Dermis microvascular lymphatic vessel endothelial cell (primary cell): Measurements from ENCODE around the gene AMBN. TPM values are rescaled to one million over a fixed set of nuclear protein-coding genes. Genes with fewer than 3 reads are reported as not detected.

Experiments
- DNase-seq, 2 donors: peaks; one replicate each; pipeline versions ENCODE4 v3.0.0 to v3.0.0-alpha.2; 2010; ENCODE audit warnings: low read depth in 2 of 2
- total RNA-seq: library from RNA; depleted of rRNA; stranded (reverse); fragments of >200 nt; gene quantifications from 2 replicates; pipeline ENCODE4 v1.2.1, GENCODE V29; 2014

Gene AMBN, protein sequence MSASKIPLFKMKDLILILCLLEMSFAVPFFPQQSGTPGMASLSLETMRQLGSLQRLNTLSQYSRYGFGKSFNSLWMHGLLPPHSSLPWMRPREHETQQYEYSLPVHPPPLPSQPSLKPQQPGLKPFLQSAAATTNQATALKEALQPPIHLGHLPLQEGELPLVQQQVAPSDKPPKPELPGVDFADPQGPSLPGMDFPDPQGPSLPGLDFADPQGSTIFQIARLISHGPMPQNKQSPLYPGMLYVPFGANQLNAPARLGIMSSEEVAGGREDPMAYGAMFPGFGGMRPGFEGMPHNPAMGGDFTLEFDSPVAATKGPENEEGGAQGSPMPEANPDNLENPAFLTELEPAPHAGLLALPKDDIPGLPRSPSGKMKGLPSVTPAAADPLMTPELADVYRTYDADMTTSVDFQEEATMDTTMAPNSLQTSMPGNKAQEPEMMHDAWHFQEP
- total RNA-seq, result not detected in 2 replicates

DNA sequence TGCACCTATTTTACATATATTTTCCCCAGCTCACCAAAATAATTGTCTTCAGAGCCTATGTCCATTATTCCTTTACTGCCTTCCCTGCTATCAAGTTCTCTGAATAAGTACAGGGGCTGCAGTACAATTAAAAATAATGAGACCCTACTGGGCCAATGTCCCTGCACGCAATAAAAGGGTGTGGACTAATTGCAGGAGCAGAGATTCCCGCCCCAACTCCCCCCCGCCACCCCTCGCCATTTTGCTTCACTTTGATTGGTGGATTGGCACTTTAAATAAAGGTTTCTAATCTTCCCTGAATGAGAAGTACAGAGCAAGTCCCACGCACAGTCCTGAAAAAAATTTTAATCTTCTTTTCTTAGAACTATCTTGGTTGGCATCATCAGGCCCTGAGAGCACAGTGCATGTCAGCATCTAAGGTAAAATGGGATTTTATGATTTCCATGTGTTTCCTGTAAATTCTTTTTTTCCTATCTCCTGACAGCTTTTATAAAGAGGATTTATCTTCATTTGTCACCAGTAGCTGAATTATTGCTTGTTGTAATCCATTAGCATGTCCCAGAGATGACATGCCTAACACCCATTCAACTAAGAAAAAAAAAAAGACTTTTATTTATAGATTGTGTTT, at the start of gene AMBN:
Gene AMBN, plus strand, starts transcription at position 302 of the 628 bp plus-strand sequence. Its CDS starts 103 bp downstream, at position 405.
- no peak for DNase-seq

DNA sequence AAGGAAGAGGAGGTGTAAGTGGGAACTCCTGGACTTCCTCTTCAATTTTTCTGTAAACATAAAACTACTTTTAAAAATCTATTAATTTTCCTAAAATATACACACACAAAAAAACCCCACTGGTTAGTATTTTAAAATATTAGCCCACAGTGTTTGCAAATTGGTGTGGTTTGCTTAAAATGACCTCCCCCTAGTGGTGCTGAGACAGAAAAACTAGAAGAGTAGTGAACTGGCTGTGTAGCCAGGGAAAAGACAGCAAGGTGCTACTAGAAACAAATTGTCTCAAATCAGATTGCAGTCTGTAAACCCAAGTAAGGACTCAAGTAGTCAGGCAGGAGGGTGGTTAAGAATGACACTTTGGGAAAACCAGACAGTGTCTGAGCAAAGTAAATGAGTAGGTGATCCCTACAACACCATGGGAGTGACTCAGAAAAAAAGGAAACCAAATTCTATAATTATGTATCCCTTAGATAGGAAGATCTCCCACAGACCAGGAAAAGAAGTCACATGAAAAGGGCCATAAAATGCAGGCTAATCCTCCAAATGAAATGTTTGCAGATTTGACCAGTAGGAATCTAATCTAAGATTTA, 47.7 kb upstream of the AMBN start:
- DNase-seq, result peak in 1 of 2 donors; percentile 11

DNA sequence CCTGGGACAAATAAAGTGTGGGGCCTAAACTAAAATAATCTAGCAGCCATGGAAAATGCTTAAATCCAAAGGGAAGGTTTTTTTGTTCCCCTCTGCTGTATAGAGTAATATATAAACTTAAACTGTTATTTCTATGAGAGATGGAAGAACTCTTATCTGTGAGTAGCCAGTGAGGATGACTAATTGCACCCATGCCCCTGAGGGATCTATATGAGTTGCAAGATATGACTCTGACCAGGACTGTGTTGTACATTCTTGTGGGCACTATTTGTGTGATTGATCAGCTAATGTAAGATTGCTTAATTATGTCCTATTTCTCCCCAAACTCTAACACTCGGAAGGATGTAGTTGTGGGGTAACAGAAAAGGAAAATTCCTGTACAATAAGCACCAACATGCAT, 35.2 kb upstream of the AMBN start:
- DNase-seq, result no peak

GRCh38 chr4:70559211-70559830, 32.7 kb upstream of the AMBN start:
- DNase-seq, result peak; percentile 9 to 38

GRCh38 chr4:70559924-70560323, 32.1 kb upstream of the AMBN start:
- DNase-seq, result no peak

- no peak for DNase-seq
Observed at GRCh38 chr4:70564033-70564432, 28.0 kb upstream of the AMBN start.

DNA sequence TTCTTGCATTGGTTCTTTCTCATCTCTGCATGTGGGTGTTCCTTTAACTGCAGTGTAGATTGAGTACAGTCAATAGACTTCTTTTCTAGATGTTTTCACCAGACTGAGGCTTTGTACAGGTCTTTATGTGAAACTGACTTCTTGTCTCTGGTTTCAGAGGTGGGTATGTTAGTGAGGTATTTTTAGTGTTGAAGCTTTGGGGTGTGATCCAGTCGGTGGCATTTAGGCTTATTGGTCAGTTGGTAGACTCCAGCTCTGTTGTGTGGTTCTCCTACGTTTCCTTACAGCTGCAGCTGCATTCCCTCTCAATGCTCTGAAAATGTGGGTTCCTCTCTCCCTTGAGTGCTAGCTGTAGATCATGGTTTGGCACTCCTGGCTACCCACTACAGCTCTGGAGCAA, 21.3 kb upstream of the AMBN start:
- no peak for DNase-seq

GRCh38 chr4:70571772-70572171, 20.3 kb upstream of the AMBN start:
- no peak for DNase-seq

DNA sequence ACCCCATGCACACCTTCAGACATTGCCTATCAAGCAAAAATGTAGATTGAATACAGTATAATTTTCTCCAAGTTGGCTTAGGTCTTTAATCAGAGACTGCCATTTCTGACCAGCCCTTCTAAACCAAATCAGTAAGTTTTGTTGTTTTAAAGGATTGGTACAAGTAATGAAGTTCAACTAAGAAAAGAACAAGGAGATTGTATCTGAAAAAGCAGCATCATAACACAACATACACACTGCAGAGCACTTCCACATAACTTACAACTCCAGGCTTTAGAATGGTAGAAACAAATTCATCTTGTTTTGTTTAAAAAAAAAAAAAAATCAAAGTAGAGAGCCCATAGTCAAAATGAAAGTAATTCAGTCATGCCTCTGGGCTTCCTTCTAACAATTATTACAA, 16.1 kb upstream of the AMBN start:
- no peak for DNase-seq

- DNase-seq, result no peak
Observed at GRCh38 chr4:70577220-70577927, 14.7 kb upstream of the AMBN start.

- no peak for DNase-seq
Observed at GRCh38 chr4:70581980-70582379, 10.1 kb upstream of the AMBN start.

DNA sequence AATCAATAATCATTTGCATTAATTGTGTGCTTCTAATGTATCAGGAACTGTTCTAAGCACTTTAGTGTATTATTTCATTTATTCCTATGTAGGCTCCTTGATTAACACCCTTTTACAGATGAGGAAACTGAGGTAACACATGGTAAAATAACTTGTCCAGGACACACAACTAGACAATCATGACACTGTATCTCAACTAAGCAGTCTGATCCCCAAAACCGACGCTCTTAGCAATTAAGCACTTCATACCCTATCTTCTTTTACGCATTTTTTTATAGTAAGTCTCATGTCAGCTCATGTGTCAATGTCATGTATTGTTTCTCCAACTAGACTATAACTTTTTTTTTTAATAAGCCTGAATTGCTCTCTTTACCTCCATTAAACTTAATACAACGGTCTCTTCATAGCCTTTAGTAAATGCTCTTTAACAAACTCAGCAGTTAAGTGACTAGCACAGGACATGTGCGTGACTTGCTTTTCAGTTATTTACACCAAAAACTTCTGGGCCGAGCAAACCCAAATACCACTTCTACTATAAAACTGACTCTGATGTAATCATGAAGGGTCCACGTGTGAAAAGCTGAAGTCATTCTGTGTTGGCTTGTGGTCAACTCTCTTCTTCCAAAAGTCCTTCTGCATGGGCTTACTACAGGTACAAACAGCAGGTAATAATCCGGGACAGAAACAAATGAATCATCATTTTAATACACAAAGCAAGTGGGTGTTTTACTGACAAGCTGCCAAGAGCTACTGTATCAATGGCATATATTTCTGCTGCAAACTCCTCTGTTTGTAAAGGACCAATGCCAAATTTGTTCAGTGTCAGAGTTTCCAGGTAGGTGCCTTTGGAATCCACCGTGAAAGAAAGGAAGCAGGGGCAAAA, 7.9 kb upstream of the AMBN start:
- peak; percentile 47 to 78 for DNase-seq

GRCh38 chr4:70586841-70587240, 5.2 kb upstream of the AMBN start:
- DNase-seq, result no peak

GRCh38 chr4:70589785-70590184, 2.3 kb upstream of the AMBN start:
- DNase-seq, result no peak

DNA sequence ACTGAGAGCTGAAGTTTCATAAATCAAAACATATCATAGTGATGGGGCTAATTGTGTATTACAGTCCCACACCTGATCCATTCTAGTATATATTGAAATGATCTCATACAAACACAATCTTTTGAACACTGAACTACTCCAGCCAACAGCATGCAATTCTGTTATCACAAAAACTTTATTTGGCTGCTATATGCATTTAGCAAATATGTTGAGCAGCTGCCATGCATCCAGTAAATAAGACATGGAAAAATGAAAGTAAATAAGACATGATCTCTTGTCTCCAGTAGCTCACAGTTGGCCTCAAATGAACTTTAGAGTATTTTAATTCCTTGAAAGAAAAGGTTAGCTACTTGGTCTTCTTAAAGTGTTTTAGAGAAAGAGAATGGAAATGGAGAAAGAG, 2.1 kb downstream of the AMBN start:
- DNase-seq, result no peak

GRCh38 chr4:70600305-70600704, 8.2 kb downstream of the AMBN start:
- DNase-seq, result no peak

DNA sequence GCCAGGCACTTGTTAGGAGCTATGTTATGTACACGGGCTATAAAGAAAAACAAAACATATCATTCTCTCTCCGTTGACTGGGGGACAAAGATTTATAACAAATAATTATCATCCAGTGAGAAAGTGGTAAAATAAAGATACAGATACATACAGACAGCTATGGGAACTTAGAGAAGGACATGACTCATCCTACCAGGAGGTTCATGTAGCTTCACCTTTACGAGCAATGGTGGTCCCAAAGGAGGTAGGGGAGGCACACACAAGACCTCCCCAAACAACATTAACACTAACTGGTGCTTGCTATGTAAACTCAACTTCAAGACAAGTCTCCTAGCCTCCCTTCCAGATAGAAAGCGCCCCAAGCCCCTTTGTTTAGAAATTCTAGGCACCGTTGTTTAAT, 8.9 kb downstream of the AMBN start:
- no peak for DNase-seq

- DNase-seq, result peak; percentile 55 to 76
Observed at GRCh38 chr4:70601422-70602039, 9.5 kb downstream of the AMBN start.

DNA sequence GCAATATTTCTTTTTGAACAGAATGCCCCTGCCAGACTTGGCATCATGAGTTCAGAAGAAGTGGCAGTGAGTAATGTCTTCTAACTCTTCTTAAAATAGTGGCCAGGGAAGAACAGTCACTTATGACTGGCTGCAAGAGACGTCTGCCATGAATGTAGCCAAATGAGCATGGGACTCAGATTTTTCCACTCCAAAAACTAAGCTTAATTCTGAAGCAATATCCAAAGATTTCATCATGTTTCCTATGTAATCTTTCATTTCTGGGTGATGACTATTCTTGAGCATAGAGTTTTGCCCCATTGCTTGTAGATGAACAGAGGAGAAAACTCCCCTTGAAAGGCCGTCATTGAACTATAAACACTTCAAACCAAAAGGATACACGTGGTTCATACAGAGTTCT, 11.8 kb downstream of the AMBN start:
- DNase-seq, result no peak

- no peak for DNase-seq
Observed at GRCh38 chr4:70606459-70606858, 14.4 kb downstream of the AMBN start.
